GDM1 (cell line): ENCODE data around the gene PARD3.

ENCODE experiments used
- DNase-seq: peaks from one replicate; lab custom pipeline; 2025; lab: John Stamatoyannopoulos, UW

The PARD3 gene

DNA sequence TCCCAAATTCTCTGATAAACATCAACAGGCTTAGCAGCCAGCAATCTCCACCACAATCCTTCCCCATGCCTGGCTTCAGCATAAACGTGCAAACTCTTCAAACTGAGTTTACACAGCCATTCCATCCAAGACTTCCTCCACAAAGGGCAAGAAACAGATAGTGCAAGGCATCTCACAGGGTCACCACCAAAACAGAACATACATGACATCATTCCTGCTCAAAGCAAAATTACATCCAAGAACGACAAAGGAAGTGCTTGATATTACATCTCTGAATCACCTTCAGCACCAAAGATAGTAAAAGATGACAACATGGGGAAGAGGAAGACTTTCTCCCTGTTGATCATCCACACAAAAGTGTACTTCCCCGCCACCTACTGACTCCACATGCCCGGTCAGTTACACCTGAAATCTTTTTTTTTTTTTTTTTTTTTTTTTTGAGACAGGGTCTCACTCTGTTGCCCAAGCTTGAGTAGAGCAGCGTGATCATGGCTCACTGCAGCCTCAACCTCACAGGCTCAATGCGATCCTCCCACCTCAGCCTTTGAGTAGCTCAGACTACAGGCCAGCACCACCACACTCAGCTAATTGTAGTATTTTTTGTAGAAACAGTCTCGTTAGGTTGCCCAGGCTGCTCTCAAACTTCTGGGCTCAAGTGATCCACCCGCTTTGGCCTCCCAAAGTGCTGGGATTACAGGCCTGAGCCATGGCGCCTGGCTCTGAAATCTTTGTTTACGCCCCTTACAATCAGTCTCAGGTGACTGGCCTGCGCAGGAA, 127.5 kb downstream of the PARD3 start:
- no peak for DNase-seq

DNA sequence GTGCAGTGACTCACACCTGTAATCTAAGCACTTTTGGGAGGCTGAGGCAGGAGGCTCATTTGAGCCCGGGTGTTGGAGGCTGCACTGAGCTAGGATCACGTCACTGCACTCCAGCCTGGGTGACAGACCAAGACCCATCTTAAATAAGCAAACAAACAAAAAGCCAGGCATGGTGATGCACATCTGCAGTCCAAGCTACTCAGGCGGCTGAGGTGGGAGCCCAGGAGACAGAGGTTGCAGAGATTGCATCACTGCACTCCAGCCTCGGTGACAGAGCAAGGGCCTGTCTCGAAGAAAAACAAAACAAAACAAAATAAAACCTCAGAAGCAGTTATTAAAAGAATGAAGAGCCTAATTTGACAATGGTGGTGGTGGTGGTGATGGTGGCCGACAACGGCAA, 132.5 kb downstream of the PARD3 start:
- DNase-seq = no peak

DNA sequence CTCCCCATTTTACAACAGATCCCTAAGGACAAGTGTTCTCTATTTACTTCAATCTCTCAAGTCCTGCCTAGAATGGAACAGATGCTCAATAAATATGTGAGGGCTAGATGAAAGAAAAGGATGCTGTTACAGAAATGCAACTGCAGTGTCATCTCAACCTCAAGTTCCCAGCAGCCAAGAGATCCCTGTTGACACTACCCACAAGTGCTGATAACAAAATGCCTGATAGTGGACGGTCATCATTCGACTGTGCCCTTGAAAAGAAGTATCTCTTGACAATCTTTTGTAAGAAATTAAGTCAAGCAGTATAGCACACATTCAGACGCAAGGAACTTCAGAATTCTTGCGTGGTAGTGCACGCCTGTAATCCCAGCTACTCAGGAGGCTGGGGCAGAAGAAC, 133.2 kb downstream of the PARD3 start:
- DNase-seq = no peak

DNA sequence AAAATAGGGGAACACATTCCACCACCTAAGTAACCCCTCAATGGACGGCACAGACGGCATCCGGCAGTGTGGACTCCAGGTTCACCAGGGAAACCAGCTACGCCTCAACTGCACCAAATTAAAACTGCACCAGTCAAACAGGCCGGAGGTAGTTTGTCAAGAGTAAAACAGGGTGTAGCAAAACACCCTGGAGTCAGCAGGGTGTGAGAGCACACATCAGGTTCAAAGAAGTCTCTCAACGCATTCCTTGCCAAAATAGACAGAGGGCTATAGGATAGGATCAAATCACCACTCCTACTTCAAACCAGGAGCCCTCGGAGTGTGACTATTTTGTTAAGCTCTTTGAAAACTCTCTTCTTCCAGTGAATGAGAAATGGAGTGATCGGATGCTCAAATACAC, 135.9 kb downstream of the PARD3 start:
- DNase-seq = no peak

DNA sequence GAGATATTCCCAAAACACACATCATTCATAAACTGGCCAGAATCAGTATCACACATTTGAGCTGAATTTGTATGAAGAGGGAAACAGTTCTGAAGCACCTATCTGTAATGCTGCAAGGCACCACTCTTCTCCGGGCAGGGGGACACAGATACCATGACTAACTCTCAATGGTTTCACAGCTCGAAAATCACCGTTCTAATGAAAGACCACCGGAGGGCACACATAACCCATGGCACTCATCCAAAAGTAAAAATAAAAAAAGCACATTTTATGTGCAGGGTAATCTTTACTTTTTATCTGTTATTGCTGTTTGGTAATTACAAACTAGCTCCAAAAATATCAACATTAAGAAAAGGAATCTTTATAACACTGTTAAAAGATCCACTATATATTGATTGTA, 137.5 kb downstream of the PARD3 start:
- no peak for DNase-seq

DNA sequence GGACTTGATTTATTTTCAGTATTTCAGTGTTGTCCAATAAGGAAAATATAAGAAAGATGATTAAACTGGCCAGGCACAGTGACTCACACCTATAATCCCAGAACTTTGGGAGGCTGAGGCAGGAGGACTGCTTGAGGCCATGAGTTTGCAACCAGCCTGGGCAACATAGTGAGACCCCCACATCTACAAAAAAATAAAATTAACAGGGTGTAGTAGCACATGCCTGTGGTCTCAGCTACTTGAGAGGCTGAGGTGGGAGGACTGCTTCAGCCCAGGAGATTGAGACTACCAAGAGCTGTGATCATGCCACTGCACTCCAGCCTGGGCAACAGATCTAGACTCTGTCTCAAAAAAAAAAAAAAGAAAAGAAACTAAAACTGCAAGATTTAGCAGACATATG, 138.0 kb downstream of the PARD3 start:
- DNase-seq = no peak

DNA sequence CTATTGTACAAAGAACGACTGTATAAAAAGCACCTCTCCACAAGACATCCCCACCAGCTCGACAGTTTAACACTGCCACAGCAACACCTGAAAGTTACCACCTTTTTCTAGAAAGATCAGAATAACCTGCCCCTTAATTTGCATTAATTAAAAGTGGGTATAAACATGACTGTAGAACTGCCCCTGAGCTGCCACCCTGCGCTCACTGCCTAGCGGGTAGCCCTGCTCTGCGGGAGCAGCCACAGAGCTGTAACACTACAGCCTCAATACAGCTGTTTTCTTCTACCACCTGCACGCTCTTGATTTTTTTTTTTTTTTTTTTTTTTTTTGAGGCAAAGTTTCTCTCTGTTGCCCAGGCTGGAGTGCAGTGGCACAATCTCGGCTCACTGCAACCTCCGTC, 140.9 kb downstream of the PARD3 start:
- no peak for DNase-seq

DNA sequence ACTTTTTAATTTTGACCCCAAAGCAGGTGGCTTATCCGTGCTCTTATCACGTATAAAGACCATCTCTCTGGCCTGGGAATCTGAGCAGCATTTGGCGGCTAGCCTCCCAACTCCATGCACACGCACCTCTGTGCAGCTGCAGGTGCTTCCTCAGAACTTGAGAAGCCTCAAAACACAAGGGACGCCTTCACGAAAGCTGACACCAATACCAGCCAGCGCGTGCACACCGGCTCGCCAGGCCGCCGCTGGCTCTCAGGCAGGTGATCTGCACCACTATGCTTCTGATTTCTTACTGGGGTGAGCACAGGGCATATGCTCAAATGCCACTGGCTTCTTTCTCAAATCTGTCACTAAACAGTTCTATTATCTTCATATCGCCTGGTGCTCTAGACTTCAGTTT, 145.0 kb downstream of the PARD3 start:
- DNase-seq = no peak

DNA sequence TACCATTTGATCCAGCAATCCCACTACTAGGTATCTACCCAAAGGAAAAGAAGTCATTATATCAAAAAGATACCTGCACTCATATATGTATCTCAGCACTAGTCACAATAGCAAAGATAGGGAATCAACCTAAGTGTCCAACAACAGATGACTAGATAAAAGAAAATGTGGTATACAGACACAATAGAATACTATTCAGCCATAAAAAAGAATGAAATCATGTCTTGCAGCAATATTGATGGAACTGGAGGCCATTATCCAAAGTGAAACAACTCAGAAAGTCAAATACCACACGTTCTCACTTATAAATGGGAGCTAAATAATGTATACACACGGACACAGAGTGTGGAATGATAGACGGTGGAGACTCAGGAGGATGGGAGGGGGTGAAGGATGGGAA, 146.0 kb downstream of the PARD3 start:
- DNase-seq = no peak

DNA sequence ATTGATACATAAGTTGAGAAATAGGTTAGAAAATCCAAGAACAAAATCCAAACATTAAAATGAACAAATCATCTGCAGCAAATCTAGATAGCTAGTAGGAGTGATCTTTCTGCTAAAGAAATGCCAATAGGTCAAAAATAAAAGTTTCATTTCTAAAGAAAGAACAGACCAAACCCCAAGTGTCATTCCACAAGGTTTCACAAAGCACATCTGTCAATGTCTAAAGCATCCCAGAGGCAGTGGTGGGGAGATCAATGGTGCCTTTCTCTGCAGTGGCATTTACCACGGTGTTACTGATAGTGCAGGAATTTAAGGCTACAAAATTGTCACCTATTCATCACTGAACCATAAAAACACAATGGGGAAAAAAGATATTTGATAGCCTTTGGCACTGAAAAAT, 147.9 kb downstream of the PARD3 start:
- DNase-seq = no peak

DNA sequence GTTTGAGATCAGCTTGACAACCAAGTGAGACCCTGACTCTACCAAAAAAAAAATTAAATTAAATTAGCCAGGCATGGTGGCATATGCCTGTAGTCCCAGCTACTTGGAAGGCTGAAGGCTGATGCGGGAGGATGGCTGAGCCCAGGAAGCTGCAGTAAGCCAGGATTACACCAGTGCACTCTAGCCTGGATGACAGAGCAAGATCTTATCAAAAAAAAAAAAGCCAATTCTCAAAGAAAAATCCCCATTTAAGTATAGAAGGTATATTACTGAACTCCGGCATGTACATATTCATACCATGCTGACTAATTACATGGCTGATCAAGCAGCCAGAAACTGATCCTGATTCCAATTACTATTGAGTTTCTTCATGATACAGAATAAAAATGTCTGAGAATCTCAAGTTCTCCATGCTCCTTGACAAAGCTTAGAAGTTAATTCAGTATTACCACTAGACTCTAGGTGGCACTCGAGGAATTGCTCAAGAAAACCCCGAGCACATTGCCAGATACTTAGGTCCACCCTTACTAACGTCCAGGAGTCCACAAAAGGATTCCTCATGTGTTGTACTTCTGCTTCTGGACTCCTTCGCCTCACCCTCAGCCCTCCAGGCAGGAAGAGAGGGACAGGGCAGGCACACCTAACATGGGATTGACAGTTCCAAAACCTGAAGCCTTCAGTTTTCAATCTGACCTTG, 148.9 kb downstream of the PARD3 start:
- no peak for DNase-seq

DNA sequence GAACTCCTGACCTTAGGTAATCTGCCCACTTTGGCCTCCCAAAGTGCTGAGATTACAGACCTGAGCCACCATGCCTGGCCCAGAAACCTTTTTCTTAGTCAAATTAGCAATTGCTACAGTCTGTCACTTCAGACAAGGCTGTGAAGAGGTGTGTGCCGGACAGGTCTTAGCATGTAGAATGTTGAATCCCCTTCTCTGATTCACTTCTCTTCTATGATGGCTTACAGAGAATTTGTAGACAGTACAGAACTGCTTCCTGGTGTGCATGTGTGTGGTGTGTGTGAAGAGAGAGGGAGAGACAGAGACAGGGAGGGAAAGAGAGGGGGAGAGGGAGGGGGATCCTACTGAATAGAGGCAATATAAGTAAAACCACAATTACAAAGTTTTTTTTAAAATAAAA, 150.4 kb downstream of the PARD3 start:
- DNase-seq = no peak

DNA sequence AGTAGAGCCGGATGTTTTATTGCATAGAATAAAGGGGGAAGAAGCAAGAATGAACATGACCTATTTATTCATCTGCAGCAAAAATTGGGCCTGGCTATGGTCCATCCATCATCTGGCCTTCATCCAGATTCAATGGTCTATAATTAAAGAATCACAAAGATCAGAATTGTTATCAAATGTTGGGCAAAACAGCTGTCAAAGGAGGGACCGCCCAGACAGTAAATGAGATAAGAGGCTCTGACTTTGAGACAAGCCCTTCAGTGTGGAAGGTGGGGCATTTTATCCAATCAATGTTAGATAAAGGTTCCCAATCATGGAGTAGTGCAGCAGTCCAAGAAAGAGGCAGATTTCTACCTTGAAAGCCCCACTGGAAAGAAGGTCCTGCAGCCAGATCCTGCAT, 153.5 kb downstream of the PARD3 start:
- DNase-seq = no peak

DNA sequence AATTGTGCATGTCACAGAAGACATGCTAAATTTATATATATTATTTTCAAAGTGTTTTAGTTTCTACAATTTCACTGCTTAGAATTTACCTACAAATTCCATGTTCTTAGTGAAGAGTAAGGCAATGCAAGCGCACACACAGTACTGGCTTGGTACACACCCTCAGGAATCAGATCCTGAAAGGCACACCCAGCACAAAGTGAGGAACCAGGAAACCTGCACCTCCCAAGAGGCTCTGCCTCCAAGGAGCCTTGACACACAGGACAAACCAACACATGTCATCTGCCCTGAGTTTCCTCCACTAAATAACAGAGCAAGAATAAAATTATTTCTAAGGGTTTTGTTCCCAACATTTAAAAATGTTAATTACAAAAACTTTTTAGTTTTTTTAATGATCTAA, 156.2 kb downstream of the PARD3 start:
- DNase-seq = no peak

DNA sequence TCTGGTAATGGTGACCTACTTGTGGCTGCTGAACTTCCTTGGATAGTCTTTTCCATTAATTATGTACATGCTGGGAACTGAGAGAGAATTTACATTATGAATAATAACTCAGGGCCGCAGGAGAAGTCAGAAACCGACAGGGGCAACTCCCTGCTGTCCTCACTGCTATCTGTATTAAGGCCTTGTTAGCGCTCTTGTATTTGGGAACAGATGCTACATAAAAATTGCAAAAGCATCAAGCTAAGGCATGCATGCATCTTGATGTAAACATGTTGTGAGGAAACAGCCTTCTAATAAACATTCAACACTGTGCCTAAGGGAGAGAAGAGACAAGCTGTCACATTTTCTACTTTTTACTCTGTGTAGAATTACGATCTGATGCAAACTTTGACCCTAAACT, 158.4 kb downstream of the PARD3 start:
- no peak for DNase-seq

DNA sequence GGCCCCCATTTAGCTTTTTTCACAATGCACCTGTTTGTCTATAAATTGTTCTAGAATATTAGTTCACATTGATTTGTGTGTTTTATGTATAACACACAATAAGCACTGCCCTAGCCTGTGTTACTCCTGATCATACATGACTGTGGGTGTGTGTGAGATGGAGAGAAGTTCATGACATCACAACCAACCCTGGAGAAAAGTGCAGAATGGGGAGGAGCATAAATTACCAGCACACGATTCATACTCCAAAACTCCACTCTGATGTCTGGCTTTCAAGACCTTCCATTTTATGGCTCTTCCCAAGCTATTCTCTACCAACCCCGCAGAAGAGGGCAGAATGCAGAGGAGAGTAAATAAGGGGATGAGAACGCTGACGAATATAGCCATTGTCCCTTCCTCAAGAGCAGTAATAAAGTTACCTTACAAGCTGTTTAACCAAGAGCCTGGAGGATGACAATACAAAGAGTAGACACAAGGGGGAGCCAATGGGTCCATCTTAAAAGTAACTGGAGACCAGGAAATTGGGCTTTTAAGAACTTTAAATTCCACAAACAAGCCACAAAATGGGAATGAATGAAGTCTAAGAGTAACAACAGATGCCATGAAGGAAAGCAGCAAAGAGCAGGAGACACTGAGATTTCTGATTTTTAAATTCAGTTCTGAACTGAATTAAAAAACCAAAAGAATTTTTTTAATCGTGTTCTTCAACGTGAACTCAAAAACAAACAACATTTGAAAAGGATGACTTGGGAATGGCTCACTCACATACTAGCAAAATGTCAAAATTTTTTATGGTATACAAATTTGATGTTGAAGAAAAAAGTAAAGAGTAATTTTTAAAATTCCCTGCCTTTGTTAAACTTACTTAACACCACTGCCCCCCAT, 159.6 kb downstream of the PARD3 start:
- DNase-seq = peak; percentile 16

DNA sequence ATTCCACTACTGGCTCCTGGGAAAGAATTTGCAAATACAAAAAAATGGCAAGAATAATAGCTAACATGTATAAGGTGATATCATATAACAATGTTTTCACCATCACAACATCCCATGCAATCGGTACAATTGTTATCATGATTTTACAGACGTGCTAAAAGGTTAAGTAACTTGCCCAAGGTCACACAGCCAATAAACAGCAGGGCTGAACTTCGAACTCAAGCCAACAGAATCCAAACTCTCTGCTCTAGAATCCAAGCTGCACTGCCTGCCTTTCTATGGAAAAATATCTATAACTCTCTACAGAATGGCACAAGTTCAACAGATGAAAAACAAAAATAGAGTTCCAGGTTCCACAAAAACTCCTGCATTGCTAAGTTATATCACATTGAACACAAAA, 160.9 kb downstream of the PARD3 start:
- DNase-seq = no peak

DNA sequence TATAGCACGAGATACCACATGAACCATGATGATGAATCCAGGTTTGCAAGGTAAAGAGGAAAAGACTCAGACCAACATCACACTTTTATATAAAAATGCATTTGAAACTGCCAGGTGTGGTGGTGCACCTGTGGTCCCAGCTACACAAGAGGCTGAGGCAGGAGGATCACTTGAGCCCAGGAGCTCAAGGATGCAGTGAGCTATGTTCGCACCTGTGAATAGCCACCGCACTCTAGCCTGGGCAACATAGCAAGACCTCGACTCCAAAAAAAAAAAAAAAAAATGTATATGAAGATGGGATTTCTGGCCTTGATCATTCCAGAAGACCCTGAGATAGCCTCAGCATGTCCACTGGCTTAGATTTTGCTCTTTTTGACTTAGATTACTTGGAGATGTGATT, 161.6 kb downstream of the PARD3 start:
- no peak for DNase-seq

DNA sequence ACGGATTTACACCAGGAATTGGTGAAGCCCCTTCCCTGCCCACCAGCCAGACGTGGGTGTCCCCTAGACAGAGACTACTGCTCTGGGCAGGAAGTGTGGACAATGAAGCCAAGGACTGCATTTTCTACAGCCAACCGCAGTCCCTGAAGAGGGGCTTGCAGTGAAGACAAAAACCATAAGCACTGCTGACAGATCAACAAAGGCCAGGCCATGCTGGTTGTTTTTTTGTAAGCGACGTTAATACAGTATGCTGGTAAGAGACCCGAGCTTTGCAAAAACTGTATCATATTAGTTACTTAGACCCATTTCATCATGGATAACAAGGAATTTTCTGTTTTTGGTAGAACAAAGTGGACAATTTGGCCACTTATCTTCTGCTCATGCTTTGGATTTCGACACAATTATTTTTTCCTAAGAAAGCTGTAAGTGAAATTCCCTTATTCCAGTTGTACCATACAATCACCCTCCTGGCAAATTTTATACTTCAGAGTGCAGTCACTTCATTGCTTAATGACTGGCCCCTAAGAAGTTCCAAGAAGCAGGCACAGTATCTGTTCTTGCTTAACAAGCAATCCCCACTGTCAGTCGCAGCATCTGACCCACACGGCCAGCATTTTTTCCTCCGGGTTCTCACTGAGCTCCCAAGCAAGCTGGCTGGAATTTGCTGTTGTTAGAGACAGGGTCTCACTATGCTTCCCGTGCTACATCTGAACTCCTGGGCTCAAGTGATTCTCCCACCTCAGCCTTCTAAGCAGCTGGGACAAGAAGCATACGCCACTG, 163.5 kb downstream of the PARD3 start:
- DNase-seq = no peak

DNA sequence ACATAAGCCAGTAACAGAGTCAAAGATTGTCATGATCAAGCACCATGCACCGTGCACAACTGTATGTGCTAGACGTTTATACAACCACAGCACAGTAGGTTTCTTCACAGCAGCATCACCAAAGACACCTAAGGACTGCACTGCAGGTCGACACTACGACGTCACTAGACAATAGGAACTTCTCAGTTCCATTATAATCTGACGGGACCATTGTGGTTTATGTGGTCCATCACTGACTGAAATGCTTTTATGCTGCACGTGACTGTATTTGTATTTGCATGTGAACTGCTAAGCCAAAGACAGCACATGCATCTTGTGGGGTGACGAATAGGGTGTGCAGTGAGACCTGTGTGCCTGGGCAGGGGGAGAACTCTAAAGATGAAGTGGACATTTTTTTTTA, 164.9 kb downstream of the PARD3 start:
- DNase-seq = no peak

DNA sequence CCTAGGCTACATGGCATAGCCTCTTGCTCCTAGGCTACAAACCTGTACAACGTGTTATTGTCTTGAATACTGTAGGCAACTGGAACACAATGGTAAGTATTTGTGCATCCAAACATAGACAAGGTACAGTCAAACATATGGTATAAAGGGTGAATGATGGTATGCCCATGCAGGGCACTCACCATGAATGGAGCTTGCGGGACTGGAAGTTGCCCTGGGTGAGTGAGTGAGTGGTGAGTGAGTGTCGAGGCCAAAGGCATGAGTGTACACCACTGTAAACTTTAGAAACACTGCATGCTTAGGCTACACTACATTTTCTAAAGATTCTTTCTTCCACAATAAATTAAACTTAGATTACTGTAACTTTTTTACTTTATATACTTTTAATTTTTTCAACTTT, 165.7 kb downstream of the PARD3 start:
- no peak for DNase-seq

DNA sequence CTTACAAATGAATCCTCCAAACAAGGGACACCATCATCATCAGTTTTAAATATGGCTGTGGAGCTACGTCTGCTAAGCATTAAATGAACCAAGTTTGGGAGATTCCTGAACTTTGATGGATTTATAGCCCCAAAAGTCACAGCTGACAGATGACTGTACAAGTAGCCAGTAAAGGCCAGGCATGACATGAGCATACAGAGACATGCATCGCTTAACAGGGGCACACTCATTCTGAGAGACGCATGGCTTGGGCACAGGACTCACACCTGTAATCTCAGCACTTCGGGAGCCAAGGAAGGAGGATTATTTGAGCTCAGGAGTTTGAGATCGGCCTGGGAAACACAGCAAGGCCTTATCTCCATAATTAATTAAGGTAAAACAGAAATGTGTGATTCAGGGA, 166.2 kb downstream of the PARD3 start:
- DNase-seq = no peak
